ENCODE results near the gene PTCH2.

Gene PTCH2

DNA sequence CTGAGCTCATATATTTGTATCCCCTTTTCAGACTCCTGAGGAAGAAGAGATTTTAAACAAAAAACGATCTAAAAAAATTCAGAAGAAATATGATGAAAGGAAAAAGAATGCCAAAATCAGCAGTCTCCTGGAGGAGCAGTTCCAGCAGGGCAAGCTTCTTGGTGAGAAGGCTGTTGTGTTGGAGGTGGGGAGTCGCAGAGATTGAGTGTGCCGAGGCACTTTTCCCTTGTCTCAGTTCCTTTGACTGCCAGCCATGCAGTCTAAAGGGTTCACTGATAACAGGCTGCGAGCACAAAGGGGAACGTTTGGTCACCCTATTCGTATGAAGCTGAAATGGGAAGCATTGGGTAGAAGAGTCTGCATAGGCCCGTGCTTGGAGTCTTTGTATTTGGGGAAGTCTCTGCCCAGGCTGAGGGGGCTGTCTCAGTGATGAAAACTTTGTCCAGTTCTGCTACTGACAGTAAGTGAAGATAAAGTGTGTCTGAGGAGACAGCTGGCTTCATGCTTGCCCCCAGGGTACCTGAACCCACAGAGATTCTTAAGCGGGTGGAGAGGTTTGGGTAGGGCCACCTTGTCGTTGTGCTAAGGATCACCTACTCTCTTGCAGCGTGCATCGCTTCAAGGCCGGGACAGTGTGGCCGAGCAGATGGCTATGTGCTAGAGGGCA is 65.0 kb downstream of the PTCH2 start:
- no peak for DNase-seq (ENCODE audit: low spot score)
- in situ Hi-C loops (cut with MboI; ENCODE audit: low sequenced_read_pairs, unreplicated experiment) = no loop called here
- no peak for TF ChIP-seq CTCF (IDR thresholded peaks at IDR 0.05; ENCODE audit: borderline replicate concordance, control extremely low read depth, extremely low read depth, insufficient read depth, missing control alignments)

DNA sequence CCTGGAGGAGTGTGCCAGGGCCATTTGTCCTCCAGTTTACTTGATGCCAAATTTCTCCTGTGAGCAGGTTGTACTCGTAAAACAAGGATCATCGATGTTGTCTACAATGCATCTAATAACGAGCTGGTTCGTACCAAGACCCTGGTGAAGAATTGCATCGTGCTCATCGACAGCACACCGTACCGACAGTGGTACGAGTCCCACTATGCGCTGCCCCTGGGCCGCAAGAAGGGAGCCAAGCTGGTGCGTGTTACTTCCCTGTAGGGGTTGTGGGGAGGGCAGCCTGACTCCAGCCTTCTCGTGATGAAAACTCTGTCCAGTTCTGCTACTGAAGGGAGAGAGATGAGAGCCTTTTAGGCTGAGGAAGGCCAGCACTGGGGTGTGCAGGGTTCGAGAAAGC is 65.5 kb downstream of the PTCH2 start:
- no peak for DNase-seq (ENCODE audit: low spot score)
- TF ChIP-seq CTCF (IDR thresholded peaks at IDR 0.05; ENCODE audit: borderline replicate concordance, control extremely low read depth, extremely low read depth, insufficient read depth, missing control alignments) = no peak
- in situ Hi-C loops (cut with MboI; ENCODE audit: low sequenced_read_pairs, unreplicated experiment) = no loop called here

DNA sequence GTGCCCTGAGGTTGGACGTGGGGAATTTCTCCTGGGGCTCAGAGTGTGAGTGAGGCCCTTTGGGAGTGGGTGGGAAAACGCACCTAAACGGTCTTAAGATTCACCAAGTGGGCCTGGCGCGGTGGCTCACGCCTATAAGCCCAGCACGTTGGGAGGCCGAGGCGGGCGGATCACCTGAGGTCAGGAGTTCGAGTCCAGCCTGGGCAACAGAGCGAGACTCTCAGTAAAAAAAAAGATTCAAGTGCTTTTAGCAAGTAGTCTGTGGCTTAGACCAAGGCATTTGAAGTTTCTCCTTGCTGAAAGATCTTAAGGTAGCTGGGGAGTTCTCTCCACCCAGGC is 66.4 kb downstream of the PTCH2 start:
- no peak for TF ChIP-seq CTCF (IDR thresholded peaks at IDR 0.05; ENCODE audit: borderline replicate concordance, control extremely low read depth, extremely low read depth, insufficient read depth, missing control alignments)
- in situ Hi-C loops (cut with MboI; ENCODE audit: low sequenced_read_pairs, unreplicated experiment) = no loop called here
- DNase-seq (ENCODE audit: low spot score) = no peak

- DNase-seq (ENCODE audit: low spot score) = peak; percentile 50
- no peak for TF ChIP-seq CTCF (IDR thresholded peaks at IDR 0.05; ENCODE audit: borderline replicate concordance, control extremely low read depth, extremely low read depth, insufficient read depth, missing control alignments)
- in situ Hi-C loops (cut with MboI; ENCODE audit: low sequenced_read_pairs, unreplicated experiment) = no loop called here
Observed at GRCh38 chr1:44775930-44776729, 66.9 kb downstream of the PTCH2 start.

GRCh38 chr1:44775078-44775929 is 67.7 kb downstream of the PTCH2 start, which contains the start of gene RPS8:
TSS of gene RPS8 (plus strand) at chr1:44775540. CDS start at chr1:44775597, 57 bp downstream.
- peak; percentile 94 for DNase-seq (ENCODE audit: low spot score)
- in situ Hi-C loops (cut with MboI; ENCODE audit: low sequenced_read_pairs, unreplicated experiment) = no loop called here
- TF ChIP-seq CTCF (IDR thresholded peaks at IDR 0.05; ENCODE audit: borderline replicate concordance, control extremely low read depth, extremely low read depth, insufficient read depth, missing control alignments) = no peak

All from GM13976 (cell line).